ENCODE results near the gene OR4D2.

DNA sequence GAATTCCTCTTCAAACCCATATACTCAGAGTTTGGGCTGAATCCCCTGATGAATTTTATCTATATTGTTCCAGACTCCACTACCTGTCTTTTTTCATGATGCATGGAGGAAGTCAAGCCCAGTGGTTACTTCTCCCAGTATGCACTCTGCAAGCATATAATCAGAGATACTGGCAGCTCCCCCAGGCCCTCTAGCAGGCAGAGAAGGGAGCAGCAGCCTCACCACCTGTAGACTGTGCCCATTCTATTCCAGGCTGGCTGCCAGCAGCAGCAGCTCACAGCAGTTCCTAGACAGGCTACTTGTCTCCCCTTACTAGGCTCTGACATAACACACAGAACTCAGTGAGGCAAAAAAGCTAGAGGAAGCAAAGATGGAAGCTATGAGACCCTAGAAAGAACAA, 48.9 kb downstream of the OR4D2 start:
- TF ChIP-seq EP300 (IDR thresholded peaks at IDR 0.05; ENCODE audit: borderline replicate concordance) (no peak), CREB1 (IDR thresholded peaks at IDR 0.05; ENCODE audit: low read depth) (no peak)

Measured in Ishikawa (cell line).